ENCODE results near the gene LRRC8E. TPM values are rescaled to one million over a fixed set of nuclear protein-coding genes. Genes with fewer than 3 reads are reported as not detected.

The LRRC8E gene
- total and polyA plus RNA-seq, 2 experiments from 2014 or later, result 3.3 to 4.5 TPM

DNA sequence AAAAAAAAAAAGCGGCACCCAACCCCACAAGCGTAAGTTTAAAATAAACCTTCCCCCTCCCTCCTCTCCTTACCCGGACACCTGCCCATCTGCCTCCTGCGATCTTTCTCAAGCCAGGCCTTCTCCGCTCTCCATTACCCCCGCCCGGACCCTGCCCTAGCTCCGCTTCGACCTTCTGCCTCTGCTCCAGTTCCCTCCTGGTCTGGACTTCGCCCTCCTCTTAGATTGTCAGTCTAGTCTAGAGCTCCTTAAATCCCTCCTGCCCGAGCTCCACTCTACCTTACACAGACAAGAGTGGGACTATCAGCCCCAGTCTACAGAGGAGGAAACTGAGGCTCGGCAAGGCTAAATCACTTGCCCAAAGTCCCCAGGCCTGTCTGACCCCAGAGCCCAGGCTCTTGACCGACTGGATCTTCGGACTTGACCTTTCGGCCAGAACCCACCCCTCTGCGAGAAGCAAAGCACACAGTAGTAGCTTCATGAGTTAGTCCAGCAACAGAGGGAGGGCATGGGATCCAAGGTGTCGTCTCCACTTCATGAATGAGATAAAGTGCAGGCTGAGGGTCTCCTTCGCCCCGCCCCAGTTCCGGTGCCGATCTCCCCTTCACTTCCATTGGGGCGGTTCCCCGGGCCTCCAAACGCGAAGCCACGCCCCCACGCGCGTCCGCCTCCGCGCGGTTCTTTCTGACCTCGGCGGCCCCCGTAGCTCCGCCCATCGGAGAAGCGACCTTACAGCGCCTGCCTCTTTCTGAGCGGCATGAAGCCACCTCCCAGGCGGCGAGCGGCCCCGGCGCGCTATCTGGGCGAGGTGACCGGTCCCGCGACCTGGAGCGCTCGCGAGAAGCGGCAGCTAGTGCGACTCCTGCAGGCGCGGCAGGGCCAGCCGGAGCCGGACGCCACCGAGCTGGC is 31.6 kb downstream of the LRRC8E start, which contains the start of gene SNAPC2:
Gene SNAPC2, plus strand, starts transcription at position 729 of the 909 bp plus-strand sequence. Its CDS starts 29 bp downstream, at position 758.
- 16% methylated on average over 62 of the region's 62 CpGs for WGBS (ENCODE audit: low lambda C conversion rate, missing lambda C conversion rate)

GRCh38 chr19:7920519-7921301 is 32.4 kb downstream of the LRRC8E start:
- no peaks in the 10 kb centered on the region for H3K79me2 ChIP-seq
- H3K9me2 ChIP-seq (replicated peaks; ENCODE audit: insufficient read depth), result no peaks in the 10 kb centered on the region
- peak overlapping the region; percentile 84 for H2AFZ ChIP-seq
- 10% methylated on average over 25 of the region's 62 CpGs for WGBS (ENCODE audit: low lambda C conversion rate, missing lambda C conversion rate)
- H3K27ac ChIP-seq, result peak overlapping the region; percentile 93
- H3K4me1 ChIP-seq (ENCODE audit: insufficient read depth), result peaks cover 35% of the 10 kb centered on the region
- TF ChIP-seq, protein P1, sequence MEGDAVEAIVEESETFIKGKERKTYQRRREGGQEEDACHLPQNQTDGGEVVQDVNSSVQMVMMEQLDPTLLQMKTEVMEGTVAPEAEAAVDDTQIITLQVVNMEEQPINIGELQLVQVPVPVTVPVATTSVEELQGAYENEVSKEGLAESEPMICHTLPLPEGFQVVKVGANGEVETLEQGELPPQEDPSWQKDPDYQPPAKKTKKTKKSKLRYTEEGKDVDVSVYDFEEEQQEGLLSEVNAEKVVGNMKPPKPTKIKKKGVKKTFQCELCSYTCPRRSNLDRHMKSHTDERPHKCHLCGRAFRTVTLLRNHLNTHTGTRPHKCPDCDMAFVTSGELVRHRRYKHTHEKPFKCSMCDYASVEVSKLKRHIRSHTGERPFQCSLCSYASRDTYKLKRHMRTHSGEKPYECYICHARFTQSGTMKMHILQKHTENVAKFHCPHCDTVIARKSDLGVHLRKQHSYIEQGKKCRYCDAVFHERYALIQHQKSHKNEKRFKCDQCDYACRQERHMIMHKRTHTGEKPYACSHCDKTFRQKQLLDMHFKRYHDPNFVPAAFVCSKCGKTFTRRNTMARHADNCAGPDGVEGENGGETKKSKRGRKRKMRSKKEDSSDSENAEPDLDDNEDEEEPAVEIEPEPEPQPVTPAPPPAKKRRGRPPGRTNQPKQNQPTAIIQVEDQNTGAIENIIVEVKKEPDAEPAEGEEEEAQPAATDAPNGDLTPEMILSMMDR (IDR thresholded peaks at IDR 0.05; ENCODE audit: poor library complexity), result no peak
- TF ChIP-seq EZH2 (IDR thresholded peaks at IDR 0.05; ENCODE audit: borderline replicate concordance), result no peak
- TF ChIP-seq EZH2phosphoT487 (IDR thresholded peaks at IDR 0.05; ENCODE audit: low read depth, severe bottlenecking, unreplicated experiment), result no peak
- peak; percentile 100 for DNase-seq (ENCODE audit: low spot score)
- H3K4me2 ChIP-seq, result peak overlapping the region; percentile 87
- H3K27me3 ChIP-seq, result peaks cover 21% of the 10 kb centered on the region
- no peaks in the 10 kb centered on the region for H4K20me1 ChIP-seq (ENCODE audit: insufficient read depth, poor library complexity, severe bottlenecking)
- H3K9me3 ChIP-seq (ENCODE audit: low read depth), result no peaks in the 10 kb centered on the region
- peak overlapping the region; percentile 83 for H3K4me3 ChIP-seq
- no peaks in the 10 kb centered on the region for H3K36me3 ChIP-seq (replicated peaks; ENCODE audit: insufficient read depth, low read depth)

More for the DNA sequence above, 31.6 kb downstream of the LRRC8E start, which contains the start of gene SNAPC2:
- Histone ChIP-seq H3K4me1 (ENCODE audit: insufficient read depth) (peaks cover 36% of the 10 kb centered on the region), H3K27me3 (peaks cover 30% of the 10 kb centered on the region), H3K79me2 (no peaks in the 10 kb centered on the region), H3K27ac (peak within 1 kb of the TSS; percentile 93), H4K20me1 (ENCODE audit: insufficient read depth, poor library complexity, severe bottlenecking) (no peaks in the 10 kb centered on the region), H2AFZ (peak within 1 kb of the TSS; percentile 84), H3K4me2 (peak within 1 kb of the TSS; percentile 87), H3K4me3 (peak within 1 kb of the TSS; percentile 83), H3K9me2 (replicated peaks; ENCODE audit: insufficient read depth) (no peaks in the 10 kb centered on the region), H3K9me3 (ENCODE audit: low read depth) (no peaks in the 10 kb centered on the region), H3K36me3 (replicated peaks; ENCODE audit: insufficient read depth, low read depth) (no peaks in the 10 kb centered on the region)
- TF ChIP-seq, protein P1 (IDR thresholded peaks at IDR 0.05; ENCODE audit: poor library complexity), result no peak
- TF ChIP-seq EZH2phosphoT487 (IDR thresholded peaks at IDR 0.05; ENCODE audit: low read depth, severe bottlenecking, unreplicated experiment), result no peak
- no peak for TF ChIP-seq EZH2 (IDR thresholded peaks at IDR 0.05; ENCODE audit: borderline replicate concordance)
- DNase-seq (ENCODE audit: low spot score), result peak; percentile 97

- Histone ChIP-seq H3K4me2 (peak overlapping the region; percentile 87), H2AFZ (no peak overlapping the region), H3K9me3 (ENCODE audit: low read depth) (no peaks in the 10 kb centered on the region), H3K4me3 (no peak overlapping the region), H4K20me1 (ENCODE audit: insufficient read depth, poor library complexity, severe bottlenecking) (no peaks in the 10 kb centered on the region), H3K79me2 (no peaks in the 10 kb centered on the region), H3K9me2 (replicated peaks; ENCODE audit: insufficient read depth) (no peaks in the 10 kb centered on the region), H3K4me1 (ENCODE audit: insufficient read depth) (peaks cover 32% of the 10 kb centered on the region), H3K27ac (peak overlapping the region; percentile 76), H3K36me3 (replicated peaks; ENCODE audit: insufficient read depth, low read depth) (no peaks in the 10 kb centered on the region), H3K27me3 (peaks cover 14% of the 10 kb centered on the region)
- TF ChIP-seq EZH2 (IDR thresholded peaks at IDR 0.05; ENCODE audit: borderline replicate concordance), result no peak
- TF ChIP-seq, protein P1 (IDR thresholded peaks at IDR 0.05; ENCODE audit: poor library complexity), result no peak
- TF ChIP-seq EZH2phosphoT487 (IDR thresholded peaks at IDR 0.05; ENCODE audit: low read depth, severe bottlenecking, unreplicated experiment), result no peak
- no peak for DNase-seq (ENCODE audit: low spot score)
- 88% methylated on average over 17 of the region's 17 CpGs for WGBS (ENCODE audit: low lambda C conversion rate, missing lambda C conversion rate)
Observed at GRCh38 chr19:7921302-7921966, 33.1 kb downstream of the LRRC8E start.
